Measurements from ENCODE around the gene FOXN3.

DNA sequence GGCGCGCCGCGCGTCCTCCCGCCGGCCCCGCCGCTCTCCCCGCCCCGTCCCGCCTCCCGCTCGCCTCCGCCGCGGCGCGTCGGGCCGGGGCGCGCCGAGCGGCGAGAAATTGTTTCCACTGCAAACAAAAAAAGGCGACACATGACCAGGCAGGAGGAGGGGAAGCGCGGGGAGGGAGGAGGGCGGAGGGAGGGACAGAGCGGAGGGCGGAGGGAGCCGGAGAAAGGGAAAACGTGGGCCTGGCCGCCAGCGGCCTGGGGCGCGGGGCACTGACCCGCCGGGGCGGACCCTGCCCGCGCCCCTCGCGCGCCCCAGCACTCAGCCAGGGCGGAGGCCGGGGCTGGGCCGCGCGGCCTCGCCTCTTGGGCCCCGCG lies at the start of gene FOXN3:
- TF ChIP-seq, protein P1, sequence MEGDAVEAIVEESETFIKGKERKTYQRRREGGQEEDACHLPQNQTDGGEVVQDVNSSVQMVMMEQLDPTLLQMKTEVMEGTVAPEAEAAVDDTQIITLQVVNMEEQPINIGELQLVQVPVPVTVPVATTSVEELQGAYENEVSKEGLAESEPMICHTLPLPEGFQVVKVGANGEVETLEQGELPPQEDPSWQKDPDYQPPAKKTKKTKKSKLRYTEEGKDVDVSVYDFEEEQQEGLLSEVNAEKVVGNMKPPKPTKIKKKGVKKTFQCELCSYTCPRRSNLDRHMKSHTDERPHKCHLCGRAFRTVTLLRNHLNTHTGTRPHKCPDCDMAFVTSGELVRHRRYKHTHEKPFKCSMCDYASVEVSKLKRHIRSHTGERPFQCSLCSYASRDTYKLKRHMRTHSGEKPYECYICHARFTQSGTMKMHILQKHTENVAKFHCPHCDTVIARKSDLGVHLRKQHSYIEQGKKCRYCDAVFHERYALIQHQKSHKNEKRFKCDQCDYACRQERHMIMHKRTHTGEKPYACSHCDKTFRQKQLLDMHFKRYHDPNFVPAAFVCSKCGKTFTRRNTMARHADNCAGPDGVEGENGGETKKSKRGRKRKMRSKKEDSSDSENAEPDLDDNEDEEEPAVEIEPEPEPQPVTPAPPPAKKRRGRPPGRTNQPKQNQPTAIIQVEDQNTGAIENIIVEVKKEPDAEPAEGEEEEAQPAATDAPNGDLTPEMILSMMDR (IDR thresholded peaks at IDR 0.05; ENCODE audit: insufficient read depth, low read length): no peak
- no peak for TF ChIP-seq REST (IDR thresholded peaks at IDR 0.05; ENCODE audit: insufficient replicate concordance, low read depth)
- TF ChIP-seq SPI1 (IDR thresholded peaks at IDR 0.05; ENCODE audit: borderline replicate concordance, low read depth): peak; percentile 34; the same call in 1 of the 2 replicates
- TF ChIP-seq POLR2AphosphoS5 (IDR thresholded peaks at IDR 0.05; ENCODE audit: low read depth): peak; percentile 22; the same call in 1 of the 2 replicates

Measured in HL-60 (cell line).